Measurements from ENCODE around the gene CYBRD1. TPM values are rescaled to one million over a fixed set of nuclear protein-coding genes. Genes with fewer than 3 reads are reported as not detected.

The CYBRD1 gene
- total and polyA plus RNA-seq, 10 of the 15 experiments (the other 5 are each of a cell fraction or from before 2014, with no cell fraction given) = 10.8 to 51.9 (median 29.6) TPM

DNA sequence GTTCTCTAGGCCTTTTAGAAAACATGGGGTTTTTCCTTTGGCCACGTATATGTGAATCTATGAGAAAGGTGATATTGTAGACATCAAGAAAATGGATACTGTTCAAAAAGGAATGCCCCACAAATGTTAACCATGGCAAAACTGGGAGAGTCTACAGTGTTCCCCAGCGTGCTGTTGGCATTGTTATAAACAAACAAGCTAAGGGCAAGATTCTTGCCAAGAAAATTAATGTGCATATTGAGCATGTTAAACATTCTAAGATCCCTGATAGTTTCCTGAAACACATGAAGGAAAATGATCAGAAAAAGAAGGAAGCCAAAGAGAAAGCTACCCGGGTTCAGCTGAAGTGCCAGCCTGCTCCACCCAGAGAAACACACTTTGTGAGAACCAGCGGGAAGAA, 64.9 kb downstream of the CYBRD1 start:
- ChIA-PET CTCF (interaction anchor here (1.0 to 1.8 kb wide), 5 partner anchors 10 to 117 kb away, joined by 3 to 7 read pairs (median 4); no protein-coding TSS in a partner anchor), RAD21 (ENCODE audit: unreplicated experiment) (no interaction called here), SMC1A (ENCODE audit: uncharacterized antibody, unreplicated experiment) (interaction anchor here (1.0 to 2.7 kb wide), 4 partner anchors 8 to 21 kb away, joined by 3 to 10 read pairs (median 6); no protein-coding TSS in a partner anchor), POLR2A (no interaction called here)
- Histone ChIP-seq H3K4me3 (no peak overlapping the region), H3K36me3 (ENCODE audit: control insufficient read depth in 2 of 2, insufficient read depth in 2 of 2, low read length in 1 of 2) (no peaks in the 10 kb centered on the region), H3K9me3 (replicated peaks; ENCODE audit: control insufficient read depth, insufficient read depth, low read length) (no peaks in the 10 kb centered on the region; the same call in 2 of the 3 replicates), H3K27me3 (replicated peaks in 1 of 2; ENCODE audit: control insufficient read depth in 2 of 2, insufficient read depth in 2 of 2, low read length in 1 of 2) (no peaks in the 10 kb centered on the region; a peak in 1 of 4 replicates), H4K20me1 (ENCODE audit: control insufficient read depth, insufficient read depth) (no peaks in the 10 kb centered on the region), H3K27ac (ENCODE audit: control insufficient read depth, insufficient read depth) (no peak overlapping the region), H3K4me2 (ENCODE audit: control insufficient read depth, insufficient read depth) (no peak overlapping the region), H3K9ac (ENCODE audit: control insufficient read depth, insufficient read depth, low read length) (no peak overlapping the region), H2AFZ (ENCODE audit: control insufficient read depth, low read depth, low read length) (no peak overlapping the region), H3K79me2 (ENCODE audit: control insufficient read depth, insufficient read depth, low read length) (no peaks in the 10 kb centered on the region), H3K4me1 (ENCODE audit: control insufficient read depth, insufficient read depth, low read length) (no peaks in the 10 kb centered on the region)
- no TSS peak for BruUV-seq (replicated peaks)
- FAIRE-seq = no peak
- TF ChIP-seq, protein P1, sequence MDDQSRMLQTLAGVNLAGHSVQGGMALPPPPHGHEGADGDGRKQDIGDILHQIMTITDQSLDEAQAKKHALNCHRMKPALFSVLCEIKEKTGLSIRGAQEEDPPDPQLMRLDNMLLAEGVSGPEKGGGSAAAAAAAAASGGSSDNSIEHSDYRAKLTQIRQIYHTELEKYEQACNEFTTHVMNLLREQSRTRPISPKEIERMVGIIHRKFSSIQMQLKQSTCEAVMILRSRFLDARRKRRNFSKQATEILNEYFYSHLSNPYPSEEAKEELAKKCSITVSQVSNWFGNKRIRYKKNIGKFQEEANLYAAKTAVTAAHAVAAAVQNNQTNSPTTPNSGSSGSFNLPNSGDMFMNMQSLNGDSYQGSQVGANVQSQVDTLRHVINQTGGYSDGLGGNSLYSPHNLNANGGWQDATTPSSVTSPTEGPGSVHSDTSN (IDR thresholded peaks at IDR 0.05; ENCODE audit: insufficient replicate concordance, low read depth, low read length) = no peak
- TF ChIP-seq NR2F1 (conservative IDR thresholded peaks at IDR 0.05) (no peak), NR2C1 (IDR thresholded peaks at IDR 0.05) (no peak), PAX8 (IDR thresholded peaks at IDR 0.05) (no peak), HDGF (IDR thresholded peaks at IDR 0.05) (no peak)
- no peak for DNase-seq (ENCODE audit: low read depth, low spot score)
- no peak for ATAC-seq
- in situ Hi-C loops (cut with MboI) = no loop called here
- intact Hi-C loops (cut with micrococcal nuclease; ENCODE audit: unreplicated experiment) = no loop called here
- WGBS (ENCODE audit: insufficient coverage, insufficient replicate concordance, low lambda C conversion rate, missing lambda C conversion rate) = 43% methylated on average over 4 of the region's 4 CpGs

GRCh38 chr2:171587567-171587966, 65.3 kb downstream of the CYBRD1 start:
- SMC1A ChIA-PET (ENCODE audit: uncharacterized antibody, unreplicated experiment) = interaction anchor here (1.0 to 2.7 kb wide), 5 partner anchors 9 to 874 kb away, joined by 3 to 10 read pairs (median 5); no protein-coding TSS in a partner anchor
- TF ChIP-seq BCLAF1 (IDR thresholded peaks at IDR 0.05) = no peak
- TF ChIP-seq ZNF207 (IDR thresholded peaks at IDR 0.05; ENCODE audit: borderline replicate concordance) = no peak
- no peak for TF ChIP-seq FOS (IDR thresholded peaks at IDR 0.05; ENCODE audit: borderline replicate concordance, extremely low read depth, insufficient read length)
- TF ChIP-seq ZBED1 (IDR thresholded peaks at IDR 0.05; ENCODE audit: borderline replicate concordance) = no peak
- no peak for TF ChIP-seq POLR2AphosphoS2 (IDR thresholded peaks at IDR 0.05; ENCODE audit: low read depth, low read length)
- no peak for TF ChIP-seq IKZF1 (conservative IDR thresholded peaks at IDR 0.05)
- TF ChIP-seq CTCF (IDR thresholded peaks at IDR 0.05 in 2 of 3, conservative IDR thresholded peaks at IDR 0.05 in 1 of 3; ENCODE audit: control insufficient read depth in 2 of 3, extremely low read depth in 1 of 3, insufficient read depth in 1 of 3, low read depth in 3 of 3, low read length in 3 of 3) = no peak

More at GRCh38 chr2:171587567-171587966, 65.3 kb downstream of the CYBRD1 start:
- FAIRE-seq (no peak), ATAC-seq (no peak), DNase-seq (ENCODE audit: low read depth, low spot score) (no peak)
- H3K36me3 ChIP-seq (ENCODE audit: control insufficient read depth in 2 of 2, insufficient read depth in 2 of 2, low read length in 1 of 2) = no peaks in the 10 kb centered on the region
- no peak overlapping the region for H3K4me3 ChIP-seq
- H3K79me2 ChIP-seq (ENCODE audit: control insufficient read depth, insufficient read depth, low read length) = no peaks in the 10 kb centered on the region
- RAD21 ChIA-PET (ENCODE audit: unreplicated experiment) = no interaction called here
- no peak overlapping the region for H3K9ac ChIP-seq (ENCODE audit: control insufficient read depth, insufficient read depth, low read length)
- intact Hi-C loops (cut with micrococcal nuclease; ENCODE audit: unreplicated experiment) (no loop called here), in situ Hi-C loops (cut with MboI) (no loop called here)
- POLR2A ChIA-PET = interaction anchor here (0.6 kb wide), 1 partner anchor 56 kb away, joined by 4 read pairs; no protein-coding TSS in a partner anchor
- H3K4me2 ChIP-seq (ENCODE audit: control insufficient read depth, insufficient read depth) = no peak overlapping the region
- 53% methylated on average over 4 of the region's 4 CpGs for WGBS (ENCODE audit: insufficient coverage, insufficient replicate concordance, low lambda C conversion rate, missing lambda C conversion rate)
- H2AFZ ChIP-seq (ENCODE audit: control insufficient read depth, low read depth, low read length) = no peak overlapping the region
- BruUV-seq (replicated peaks) = no TSS peak
- H3K27ac ChIP-seq (ENCODE audit: control insufficient read depth, insufficient read depth) = no peak overlapping the region
- CTCF ChIA-PET = interaction anchor here (0.6 to 2.7 kb wide), 10 partner anchors 9 to 519 kb away, joined by 3 to 20 read pairs (median 3); no protein-coding TSS in a partner anchor
- no peaks in the 10 kb centered on the region; a peak in 1 of 4 replicates for H3K27me3 ChIP-seq (replicated peaks in 1 of 2; ENCODE audit: control insufficient read depth in 2 of 2, insufficient read depth in 2 of 2, low read length in 1 of 2)
- H3K4me1 ChIP-seq (ENCODE audit: control insufficient read depth, insufficient read depth, low read length) = no peaks in the 10 kb centered on the region
- no peaks in the 10 kb centered on the region for H4K20me1 ChIP-seq (ENCODE audit: control insufficient read depth, insufficient read depth)
- H3K9me3 ChIP-seq (replicated peaks; ENCODE audit: control insufficient read depth, insufficient read depth, low read length) = no peaks in the 10 kb centered on the region; the same call in 2 of the 3 replicates
